Fibroblast of villous mesenchyme (primary cell): ENCODE measurements around the gene CCDC66. TPM values are rescaled to one million over a fixed set of nuclear protein-coding genes. Genes with fewer than 3 reads are reported as not detected.

Experiments
- DNase-seq: peaks from one replicate; pipeline ENCODE4 v3.0.0-alpha.2; 2010; ENCODE audit warnings: low read depth
- H3K4me3 ChIP-seq: 2 replicates; pipeline ENCODE4 v1.5.1; 2011; ENCODE audit warnings: low read depth, mild to moderate bottlenecking, low read length
- total RNA-seq: library from RNA; depleted of rRNA; stranded (reverse); fragments of >200 nt; gene quantifications from 2 replicates; pipeline ENCODE4 v1.2.3, GENCODE V29; 2012
- TF ChIP-seq, protein P1 (sequence below): IDR thresholded peaks from 2 replicates; pipeline ENCODE4 v1.5.1; 2012; ENCODE audit warnings: low read depth, mild to moderate bottlenecking, low read length; ENCODE audit not compliant: insufficient read depth

Gene CCDC66
- 22.5 and 29.8 TPM in 2 replicates for total RNA-seq

DNA sequence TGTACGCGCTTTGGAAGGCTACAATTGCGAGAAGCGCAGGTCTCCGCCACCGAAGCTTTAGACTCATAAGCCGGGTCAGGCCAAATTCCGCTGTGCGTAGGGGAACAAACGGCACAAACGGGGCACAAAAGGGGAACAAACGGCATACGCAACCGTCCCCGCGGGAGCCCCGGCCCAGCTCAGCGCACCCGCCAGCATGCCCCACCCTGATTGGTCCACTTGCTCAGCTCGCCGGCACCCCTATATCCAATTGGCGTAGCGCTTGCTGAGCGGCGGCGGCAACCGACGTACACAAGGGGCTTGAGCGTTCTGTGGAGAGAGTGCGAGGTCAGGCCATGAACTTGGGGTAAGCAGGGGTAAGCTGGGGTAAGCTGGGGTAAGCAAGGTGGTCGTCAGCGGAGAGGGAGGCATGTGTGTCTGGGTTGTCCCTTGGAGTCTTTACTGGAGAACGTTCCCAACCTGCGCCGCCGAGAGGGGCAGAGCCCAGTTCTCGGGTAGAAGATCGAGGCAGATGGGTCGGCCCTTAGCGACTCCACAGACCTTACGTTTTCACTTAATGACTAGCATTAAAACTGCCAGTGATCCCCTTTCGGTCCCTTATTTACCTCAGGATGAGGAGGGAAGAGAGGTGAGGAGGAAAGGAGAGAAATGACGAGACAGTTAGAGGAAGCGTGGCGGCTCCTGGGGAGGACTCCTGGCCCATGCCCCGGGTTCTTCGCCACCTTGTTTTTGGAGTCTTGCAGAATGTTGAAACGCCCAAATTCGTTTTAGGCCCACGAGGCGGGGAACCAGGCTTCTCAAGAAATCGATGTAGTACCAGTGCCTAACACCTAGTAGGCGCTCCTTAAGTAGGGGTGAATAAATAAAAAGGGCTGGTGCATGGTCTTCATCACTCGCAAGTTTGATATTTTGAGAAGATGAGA is at the start of gene CCDC66:
CCDC66 (plus strand) TSS at position 268 of the 923 bp plus-strand sequence; CDS start at position 336, 68 bp downstream.
- DNase-seq, result peak; percentile 93
- TF ChIP-seq, protein P1, sequence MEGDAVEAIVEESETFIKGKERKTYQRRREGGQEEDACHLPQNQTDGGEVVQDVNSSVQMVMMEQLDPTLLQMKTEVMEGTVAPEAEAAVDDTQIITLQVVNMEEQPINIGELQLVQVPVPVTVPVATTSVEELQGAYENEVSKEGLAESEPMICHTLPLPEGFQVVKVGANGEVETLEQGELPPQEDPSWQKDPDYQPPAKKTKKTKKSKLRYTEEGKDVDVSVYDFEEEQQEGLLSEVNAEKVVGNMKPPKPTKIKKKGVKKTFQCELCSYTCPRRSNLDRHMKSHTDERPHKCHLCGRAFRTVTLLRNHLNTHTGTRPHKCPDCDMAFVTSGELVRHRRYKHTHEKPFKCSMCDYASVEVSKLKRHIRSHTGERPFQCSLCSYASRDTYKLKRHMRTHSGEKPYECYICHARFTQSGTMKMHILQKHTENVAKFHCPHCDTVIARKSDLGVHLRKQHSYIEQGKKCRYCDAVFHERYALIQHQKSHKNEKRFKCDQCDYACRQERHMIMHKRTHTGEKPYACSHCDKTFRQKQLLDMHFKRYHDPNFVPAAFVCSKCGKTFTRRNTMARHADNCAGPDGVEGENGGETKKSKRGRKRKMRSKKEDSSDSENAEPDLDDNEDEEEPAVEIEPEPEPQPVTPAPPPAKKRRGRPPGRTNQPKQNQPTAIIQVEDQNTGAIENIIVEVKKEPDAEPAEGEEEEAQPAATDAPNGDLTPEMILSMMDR, result peak; percentile 75
- H3K4me3 ChIP-seq, result peak within 1 kb of the TSS; percentile 90

DNA sequence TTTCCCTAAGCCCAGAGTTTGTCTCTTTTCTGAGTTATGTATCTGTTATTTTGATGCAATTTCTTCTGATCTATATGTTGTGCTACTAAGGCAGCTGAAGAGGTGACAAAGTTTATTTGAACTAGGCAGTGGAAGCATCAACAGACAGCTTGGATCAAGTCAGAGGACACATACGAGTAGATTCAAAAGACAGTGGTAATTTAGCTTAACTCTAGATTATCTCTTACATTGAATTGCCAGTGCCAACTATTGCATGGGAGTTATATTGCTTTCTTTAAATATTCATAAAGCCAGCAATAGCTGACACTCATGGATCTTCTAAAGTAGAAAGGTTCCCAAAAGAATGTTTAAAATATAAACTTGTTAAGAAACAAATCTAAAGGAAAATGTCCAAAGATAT is 37.3 kb upstream of the CCDC66 start:
- DNase-seq, result no peak
- H3K4me3 ChIP-seq, result no peak overlapping the region
- TF ChIP-seq, protein P1, result no peak

DNA sequence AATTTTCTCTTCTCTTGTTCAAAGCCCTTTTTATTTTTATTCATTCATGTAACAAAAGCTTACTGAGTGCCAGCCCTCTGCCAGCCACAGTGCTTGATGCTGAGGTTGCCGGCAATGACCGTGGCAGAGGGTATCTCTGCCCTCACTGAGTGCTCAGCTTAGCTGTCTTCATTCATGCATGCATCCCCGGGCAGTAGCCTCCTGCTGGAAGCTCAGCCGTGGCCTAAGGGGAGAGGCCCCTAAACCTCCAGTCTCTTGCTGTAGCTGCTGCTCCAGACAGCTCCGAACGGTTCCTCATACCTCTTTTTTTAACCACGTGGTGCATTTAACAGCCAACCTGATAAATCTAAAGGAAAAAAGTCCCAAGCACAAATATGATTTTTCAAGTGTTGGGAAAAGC is 34.6 kb upstream of the CCDC66 start:
- TF ChIP-seq, protein P1, result no peak
- no peak overlapping the region for H3K4me3 ChIP-seq
- DNase-seq, result no peak

DNA sequence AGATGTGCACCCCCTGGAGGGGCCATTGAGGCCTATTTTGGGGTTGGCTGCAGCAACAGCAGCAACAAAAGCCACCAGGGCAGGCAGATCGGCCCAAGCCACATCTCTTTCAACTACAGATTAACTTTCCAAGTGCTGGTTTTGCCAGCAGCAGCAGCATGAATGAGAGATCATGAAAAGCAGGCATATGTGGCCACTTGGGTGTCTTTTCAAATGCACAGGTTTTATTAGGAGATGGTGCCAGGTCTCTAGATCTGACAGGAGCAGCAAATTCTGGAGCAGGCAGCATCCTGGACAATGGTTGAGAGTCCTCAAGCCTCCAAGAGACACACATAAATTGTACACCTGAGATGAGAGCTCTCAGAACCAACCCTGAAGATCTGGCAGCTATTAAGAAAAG is 31.7 kb upstream of the CCDC66 start:
- TF ChIP-seq, protein P1, result no peak
- DNase-seq, result no peak

DNA sequence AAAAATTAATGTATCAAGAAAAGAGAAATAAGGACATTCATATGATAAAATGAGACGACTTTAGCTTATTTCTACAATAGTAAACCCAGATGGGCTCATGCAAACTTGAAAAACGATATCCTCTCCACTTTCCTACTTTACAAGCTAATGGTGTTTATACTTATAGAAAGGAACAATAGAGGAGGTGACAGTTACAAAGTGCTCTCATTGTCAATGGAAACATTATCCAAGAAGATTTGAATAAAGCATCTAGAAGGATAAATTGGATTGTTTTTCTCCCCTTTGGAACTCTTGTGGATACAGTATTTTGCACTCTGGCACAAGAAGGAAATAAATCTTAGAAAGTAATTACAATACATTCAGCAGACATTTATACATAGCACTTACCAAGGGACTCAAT is 20.2 kb upstream of the CCDC66 start:
- DNase-seq, result no peak
- H3K4me3 ChIP-seq, result no peak overlapping the region
- TF ChIP-seq, protein P1, result no peak

More for the DNA sequence above, 31.7 kb upstream of the CCDC66 start:
- no peak overlapping the region for H3K4me3 ChIP-seq

DNA sequence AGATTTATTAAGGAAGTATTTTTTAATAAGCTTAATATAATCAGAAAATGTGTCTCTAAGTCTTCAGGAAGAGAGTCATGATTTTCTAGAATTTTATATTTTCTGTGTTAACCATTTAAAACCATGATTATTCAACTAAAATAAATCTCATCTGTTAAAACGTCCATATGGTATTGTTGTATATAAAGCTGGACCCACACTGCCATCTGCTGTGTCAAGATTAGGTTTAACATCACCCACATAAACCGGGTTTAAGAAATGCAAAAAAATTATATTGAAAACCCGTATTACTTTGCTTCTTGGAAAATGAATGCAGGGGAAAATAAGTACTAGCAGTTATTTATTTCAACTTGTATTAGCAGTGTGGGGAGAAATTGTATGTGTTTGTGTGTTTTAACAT is 9.5 kb upstream of the CCDC66 start:
- no peak for DNase-seq
- TF ChIP-seq, protein P1, result no peak
- no peak overlapping the region for H3K4me3 ChIP-seq
